Measurements from ENCODE around the gene HLA-DPB1.

GRCh38 chr6:33075208-33075567, 602 bp upstream of the HLA-DPB1 start:
- TF ChIP-seq EZH2 (IDR thresholded peaks at IDR 0.05; ENCODE audit: low read length, missing control alignments): no peak
- TF ChIP-seq, protein P1, sequence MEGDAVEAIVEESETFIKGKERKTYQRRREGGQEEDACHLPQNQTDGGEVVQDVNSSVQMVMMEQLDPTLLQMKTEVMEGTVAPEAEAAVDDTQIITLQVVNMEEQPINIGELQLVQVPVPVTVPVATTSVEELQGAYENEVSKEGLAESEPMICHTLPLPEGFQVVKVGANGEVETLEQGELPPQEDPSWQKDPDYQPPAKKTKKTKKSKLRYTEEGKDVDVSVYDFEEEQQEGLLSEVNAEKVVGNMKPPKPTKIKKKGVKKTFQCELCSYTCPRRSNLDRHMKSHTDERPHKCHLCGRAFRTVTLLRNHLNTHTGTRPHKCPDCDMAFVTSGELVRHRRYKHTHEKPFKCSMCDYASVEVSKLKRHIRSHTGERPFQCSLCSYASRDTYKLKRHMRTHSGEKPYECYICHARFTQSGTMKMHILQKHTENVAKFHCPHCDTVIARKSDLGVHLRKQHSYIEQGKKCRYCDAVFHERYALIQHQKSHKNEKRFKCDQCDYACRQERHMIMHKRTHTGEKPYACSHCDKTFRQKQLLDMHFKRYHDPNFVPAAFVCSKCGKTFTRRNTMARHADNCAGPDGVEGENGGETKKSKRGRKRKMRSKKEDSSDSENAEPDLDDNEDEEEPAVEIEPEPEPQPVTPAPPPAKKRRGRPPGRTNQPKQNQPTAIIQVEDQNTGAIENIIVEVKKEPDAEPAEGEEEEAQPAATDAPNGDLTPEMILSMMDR (conservative IDR thresholded peaks at IDR 0.05 in 1 of 2, IDR thresholded peaks at IDR 0.05 in 1 of 2; ENCODE audit: low read depth in 1 of 2, low read length in 2 of 2): no peak
